ENCODE measurements around the gene KRT81.

Gene KRT81

DNA sequence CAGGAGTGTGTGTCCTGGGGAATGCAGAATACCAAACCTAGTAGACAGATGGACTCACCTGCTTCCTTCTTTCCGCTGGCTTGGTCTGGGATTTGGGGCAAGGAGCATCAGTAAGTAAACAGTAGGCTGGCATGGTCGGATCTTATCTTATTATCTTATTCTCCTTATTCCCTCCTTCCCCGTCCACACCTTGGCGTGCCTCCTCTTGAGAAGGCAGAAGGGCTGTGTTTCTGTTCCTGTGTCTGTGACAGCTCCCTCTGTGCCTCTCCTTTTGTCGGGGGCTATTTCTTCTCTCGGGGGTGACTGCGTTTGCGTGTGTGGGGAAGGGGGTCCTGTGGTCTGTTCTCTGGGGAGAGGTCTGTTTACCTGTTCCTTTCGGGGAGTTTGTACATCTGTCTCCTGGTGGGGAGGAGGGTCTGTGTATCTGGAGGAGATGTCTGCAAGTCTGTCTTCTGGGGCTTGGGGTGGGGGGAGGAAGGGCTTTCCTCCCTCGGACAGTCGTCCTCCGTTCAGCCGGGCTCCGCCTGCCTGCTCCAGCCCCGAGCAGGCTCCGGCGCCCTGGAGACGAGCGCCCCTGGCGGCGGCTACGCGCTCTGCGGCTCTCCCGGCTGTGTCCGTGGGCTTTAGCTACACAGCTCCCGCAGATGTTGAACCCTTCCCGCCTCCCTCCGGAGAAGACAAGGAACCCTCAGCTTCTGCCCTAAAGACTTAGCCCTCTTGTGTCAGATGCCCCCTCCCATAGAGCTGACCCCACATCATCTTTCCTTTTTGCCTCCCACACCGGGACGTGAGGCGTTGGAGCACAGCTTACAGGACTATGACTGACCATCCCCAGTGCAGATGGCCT, 12.5 kb downstream of the KRT81 start:
- Histone ChIP-seq H2AK5ac (ENCODE audit: low read length) (peak overlapping the region; percentile 31), H2BK5ac (ENCODE audit: low read depth, low read length, poor library complexity) (no peak overlapping the region), H3K79me1 (ENCODE audit: low read length) (peaks cover 6% of the 10 kb centered on the region), H4K91ac (ENCODE audit: low read depth, low read length) (peak overlapping the region; percentile 11), H3K23ac (ENCODE audit: low read length) (no peak overlapping the region), H3K4ac (ENCODE audit: low read depth, low read length) (no peak overlapping the region), H3K9ac (ENCODE audit: low read length) (no peak overlapping the region), H2BK12ac (ENCODE audit: low read length) (peak overlapping the region; percentile 37), H2AFZ (ENCODE audit: insufficient read depth, low read length, poor library complexity) (peak overlapping the region; percentile 28), H3K9me3 (ENCODE audit: insufficient read depth, low read depth, low read length) (no peaks in the 10 kb centered on the region), H3K4me1 (ENCODE audit: control insufficient read depth in 1 of 2, insufficient read depth in 2 of 2, low read length in 2 of 2) (peaks cover 23 to 27% of the 10 kb centered on the region in 2 experiments), H3K4me2 (ENCODE audit: low read length) (peak overlapping the region; percentile 53), H3K36me3 (ENCODE audit: control insufficient read depth in 1 of 2, insufficient read depth in 2 of 2, low read length in 2 of 2) (no peaks in the 10 kb centered on the region), H3K14ac (ENCODE audit: low read length) (no peak overlapping the region), H3K4me3 (ENCODE audit: low read depth, low read length) (no peak overlapping the region), H4K8ac (ENCODE audit: low read depth, low read length) (peak overlapping the region; percentile 37), H3K18ac (ENCODE audit: low read length) (no peak overlapping the region), H4K12ac (ENCODE audit: low read depth, low read length) (no peak overlapping the region), H3K79me2 (ENCODE audit: control insufficient read depth, insufficient read depth, low read length, poor library complexity) (no peaks in the 10 kb centered on the region), H3K27me3 (ENCODE audit: insufficient read depth, low read length) (no peaks in the 10 kb centered on the region), H3K27ac (ENCODE audit: low read depth, low read length) (no peak overlapping the region), H2BK120ac (ENCODE audit: insufficient read depth, low read length, poor library complexity) (no peak overlapping the region)
- peak; percentile 71 to 88 for DNase-seq
- WGBS (ENCODE audit: extremely low coverage, insufficient coverage, insufficient read length): no CpG with 5 or more reads among the region's 32 CpGs

DNA sequence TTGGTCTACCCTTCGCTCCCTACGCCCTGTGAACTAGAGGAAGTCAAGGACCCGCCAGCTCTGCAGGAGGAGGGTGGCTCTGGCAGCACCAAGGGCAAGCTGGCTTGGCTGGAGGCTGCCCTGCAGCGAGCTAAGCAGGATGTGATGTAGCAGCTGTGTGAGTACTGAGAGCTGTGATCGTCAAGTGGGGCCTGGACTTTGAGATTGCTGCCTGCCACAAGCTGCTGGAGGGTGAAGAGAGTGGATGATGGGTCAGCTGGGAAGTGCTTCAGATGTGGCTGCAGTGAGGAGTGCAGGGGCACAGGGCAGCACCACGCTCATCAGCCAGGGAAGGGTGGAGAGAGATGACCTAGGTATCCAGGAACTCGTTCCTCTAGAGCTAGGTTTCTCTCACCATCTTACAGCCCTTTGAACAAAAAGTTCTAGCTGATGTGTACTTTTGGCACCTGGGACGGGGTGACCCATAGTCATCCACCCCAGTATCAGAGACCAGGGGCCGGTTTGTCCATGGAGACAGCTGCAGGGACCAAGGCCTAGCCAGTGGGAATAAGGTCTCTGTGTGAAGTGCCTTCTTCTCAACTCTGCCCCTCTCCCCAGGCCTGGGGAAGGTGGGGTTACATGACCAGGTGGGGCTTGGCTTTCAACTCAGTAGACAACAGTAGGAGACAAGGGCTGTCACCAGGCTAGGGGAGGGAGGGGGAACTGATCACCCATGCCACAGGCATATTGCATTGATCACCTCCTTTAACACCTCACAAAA, 13.7 kb downstream of the KRT81 start:
- Histone ChIP-seq H4K8ac (ENCODE audit: low read depth, low read length) (no peak overlapping the region), H3K4me3 (ENCODE audit: low read depth, low read length) (no peak overlapping the region), H4K12ac (ENCODE audit: low read depth, low read length) (no peak overlapping the region), H3K36me3 (ENCODE audit: control insufficient read depth in 1 of 2, insufficient read depth in 2 of 2, low read length in 2 of 2) (no peaks in the 10 kb centered on the region), H3K4me1 (ENCODE audit: control insufficient read depth in 1 of 2, insufficient read depth in 2 of 2, low read length in 2 of 2) (peaks cover 23 to 27% of the 10 kb centered on the region in 2 experiments), H3K27me3 (ENCODE audit: insufficient read depth, low read length) (no peaks in the 10 kb centered on the region), H3K79me2 (ENCODE audit: control insufficient read depth, insufficient read depth, low read length, poor library complexity) (no peaks in the 10 kb centered on the region), H2BK12ac (ENCODE audit: low read length) (no peak overlapping the region), H2BK5ac (ENCODE audit: low read depth, low read length, poor library complexity) (no peak overlapping the region), H3K23ac (ENCODE audit: low read length) (no peak overlapping the region), H3K27ac (ENCODE audit: low read depth, low read length) (no peak overlapping the region), H3K9me3 (ENCODE audit: insufficient read depth, low read depth, low read length) (no peaks in the 10 kb centered on the region), H3K4me2 (ENCODE audit: low read length) (no peak overlapping the region), H2AFZ (ENCODE audit: insufficient read depth, low read length, poor library complexity) (no peak overlapping the region), H4K91ac (ENCODE audit: low read depth, low read length) (no peak overlapping the region), H2AK5ac (ENCODE audit: low read length) (no peak overlapping the region), H3K9ac (ENCODE audit: low read length) (no peak overlapping the region), H3K14ac (ENCODE audit: low read length) (no peak overlapping the region), H3K18ac (ENCODE audit: low read length) (no peak overlapping the region), H3K4ac (ENCODE audit: low read depth, low read length) (no peak overlapping the region), H2BK120ac (ENCODE audit: insufficient read depth, low read length, poor library complexity) (no peak overlapping the region), H3K79me1 (ENCODE audit: low read length) (peaks cover 6% of the 10 kb centered on the region)
- no peak for DNase-seq
- WGBS (ENCODE audit: extremely low coverage, insufficient coverage, insufficient read length): no CpG with 5 or more reads among the region's 9 CpGs

DNA sequence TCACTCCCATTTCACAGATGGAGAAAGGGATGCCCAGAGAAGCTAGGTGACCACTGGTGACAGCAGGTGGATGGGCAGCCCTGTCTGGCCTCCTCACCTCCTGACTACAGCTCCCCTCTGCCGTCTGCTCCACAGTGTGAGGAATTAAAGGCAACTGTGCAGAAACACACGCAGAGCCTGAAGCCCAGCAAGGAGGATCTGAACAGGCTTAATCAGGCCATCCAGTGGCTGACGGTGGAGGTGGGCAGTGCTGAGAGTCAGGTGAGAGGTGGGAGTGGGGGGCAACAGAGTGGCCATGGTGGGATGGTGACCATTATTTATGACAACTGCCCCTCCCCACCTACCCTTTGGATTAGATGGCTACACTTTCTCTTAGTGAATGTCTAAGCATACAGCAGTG, 15.6 kb downstream of the KRT81 start:
- Histone ChIP-seq H2BK5ac (ENCODE audit: low read depth, low read length, poor library complexity) (no peak overlapping the region), H3K4ac (ENCODE audit: low read depth, low read length) (no peak overlapping the region), H3K4me3 (ENCODE audit: low read depth, low read length) (no peak overlapping the region), H2BK120ac (ENCODE audit: insufficient read depth, low read length, poor library complexity) (no peak overlapping the region), H3K27ac (ENCODE audit: low read depth, low read length) (no peak overlapping the region), H3K27me3 (ENCODE audit: insufficient read depth, low read length) (no peaks in the 10 kb centered on the region), H3K79me1 (ENCODE audit: low read length) (peaks cover 2% of the 10 kb centered on the region), H3K4me2 (ENCODE audit: low read length) (no peak overlapping the region), H3K9ac (ENCODE audit: low read length) (no peak overlapping the region), H2AK5ac (ENCODE audit: low read length) (no peak overlapping the region), H3K36me3 (ENCODE audit: control insufficient read depth in 1 of 2, insufficient read depth in 2 of 2, low read length in 2 of 2) (no peaks in the 10 kb centered on the region), H3K23ac (ENCODE audit: low read length) (no peak overlapping the region), H3K79me2 (ENCODE audit: control insufficient read depth, insufficient read depth, low read length, poor library complexity) (no peaks in the 10 kb centered on the region), H4K12ac (ENCODE audit: low read depth, low read length) (no peak overlapping the region), H3K4me1 (ENCODE audit: control insufficient read depth in 1 of 2, insufficient read depth in 2 of 2, low read length in 2 of 2) (peaks cover 15 to 20% of the 10 kb centered on the region in 2 experiments), H3K18ac (ENCODE audit: low read length) (no peak overlapping the region), H3K14ac (ENCODE audit: low read length) (no peak overlapping the region), H4K8ac (ENCODE audit: low read depth, low read length) (no peak overlapping the region), H3K9me3 (ENCODE audit: insufficient read depth, low read depth, low read length) (peaks cover 1% of the 10 kb centered on the region), H2AFZ (ENCODE audit: insufficient read depth, low read length, poor library complexity) (no peak overlapping the region), H2BK12ac (ENCODE audit: low read length) (no peak overlapping the region), H4K91ac (ENCODE audit: low read depth, low read length) (no peak overlapping the region)
- DNase-seq: no peak
- WGBS (ENCODE audit: extremely low coverage, insufficient coverage, insufficient read length): no CpG with 5 or more reads among the region's 3 CpGs

DNA sequence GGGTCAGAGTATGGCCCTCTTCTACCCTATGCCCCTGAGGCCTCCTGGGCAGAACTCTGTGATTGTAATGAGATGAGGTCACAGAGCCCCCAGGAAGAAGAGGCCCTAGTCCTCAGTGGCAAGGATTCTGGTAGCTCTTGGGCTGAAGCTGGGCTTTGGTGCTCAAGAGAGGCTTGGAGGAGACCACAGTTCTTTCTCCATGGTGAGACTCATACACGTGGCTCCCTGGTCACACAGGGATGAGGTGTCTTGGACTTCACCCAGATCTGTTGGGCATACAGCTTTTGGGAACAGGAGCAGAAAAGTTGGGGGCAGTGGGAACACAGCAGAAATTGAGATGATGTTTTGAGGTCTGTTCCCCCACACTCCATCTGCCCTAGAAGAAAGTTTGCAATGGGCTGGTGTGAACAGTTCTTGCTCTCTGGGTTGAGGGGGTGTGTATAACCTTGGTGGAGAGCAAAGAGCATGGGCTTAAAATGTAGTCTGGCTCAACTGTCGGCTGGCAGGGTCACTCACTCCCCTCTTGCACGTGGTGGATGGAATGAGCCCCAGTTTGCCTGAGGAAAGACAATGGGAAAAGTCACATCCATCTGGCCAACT, 16.7 kb downstream of the KRT81 start, which contains the start of gene KRT86:
KRT86 (plus strand) TSS at position 125 of the 600 bp plus-strand sequence. CDS start 27,272 bp downstream, outside the sequence.
- no peaks in the 10 kb centered on the region for H3K36me3 ChIP-seq (ENCODE audit: control insufficient read depth in 1 of 2, insufficient read depth in 2 of 2, low read length in 2 of 2)
- H2AFZ ChIP-seq (ENCODE audit: insufficient read depth, low read length, poor library complexity): no peak within 1 kb of the TSS
- H3K27ac ChIP-seq (ENCODE audit: low read depth, low read length): no peak within 1 kb of the TSS
- H3K23ac ChIP-seq (ENCODE audit: low read length): no peak within 1 kb of the TSS
- H3K79me1 ChIP-seq (ENCODE audit: low read length): no peaks in the 10 kb centered on the region
- no peak within 1 kb of the TSS for H3K4ac ChIP-seq (ENCODE audit: low read depth, low read length)
- H3K79me2 ChIP-seq (ENCODE audit: control insufficient read depth, insufficient read depth, low read length, poor library complexity): no peaks in the 10 kb centered on the region
- no peak within 1 kb of the TSS for H4K12ac ChIP-seq (ENCODE audit: low read depth, low read length)
- H3K18ac ChIP-seq (ENCODE audit: low read length): no peak within 1 kb of the TSS
- peaks cover 1% of the 10 kb centered on the region for H3K9me3 ChIP-seq (ENCODE audit: insufficient read depth, low read depth, low read length)
- no peak within 1 kb of the TSS for H2BK5ac ChIP-seq (ENCODE audit: low read depth, low read length, poor library complexity)
- H3K27me3 ChIP-seq (ENCODE audit: insufficient read depth, low read length): no peaks in the 10 kb centered on the region
- no CpG with 5 or more reads among the region's 3 CpGs for whole genome bisulfite sequencing (ENCODE audit: extremely low coverage, insufficient coverage, insufficient read length)
- no peak within 1 kb of the TSS for H3K9ac ChIP-seq (ENCODE audit: low read length)
- no peak for DNase-seq
- H3K4me2 ChIP-seq (ENCODE audit: low read length): no peak within 1 kb of the TSS
- no peak within 1 kb of the TSS for H4K91ac ChIP-seq (ENCODE audit: low read depth, low read length)
- H2AK5ac ChIP-seq (ENCODE audit: low read length): no peak within 1 kb of the TSS
- no peak within 1 kb of the TSS for H2BK120ac ChIP-seq (ENCODE audit: insufficient read depth, low read length, poor library complexity)
- H3K4me1 ChIP-seq (ENCODE audit: control insufficient read depth in 1 of 2, insufficient read depth in 2 of 2, low read length in 2 of 2): peaks cover 5 to 10% of the 10 kb centered on the region in 2 experiments
- H3K4me3 ChIP-seq (ENCODE audit: low read depth, low read length): no peak within 1 kb of the TSS
- H2BK12ac ChIP-seq (ENCODE audit: low read length): no peak within 1 kb of the TSS
- H4K8ac ChIP-seq (ENCODE audit: low read depth, low read length): no peak within 1 kb of the TSS
- no peak within 1 kb of the TSS for H3K14ac ChIP-seq (ENCODE audit: low read length)
